Stimulated activated CD8-positive, alpha-beta memory T cell treated with anti-CD3 and anti-CD28 coated beads, Interleukin-12 subunit alpha, Interleukin-12 subunit beta, amount 100 ng/mL, for 1 hour (primary cell): ENCODE measurements around the gene RELN.

ENCODE experiments used
- DNase-seq: peaks from one replicate; pipeline ENCODE4 v3.0.0-alpha.2; 2020; ENCODE audit warnings: low read depth

The RELN gene

DNA sequence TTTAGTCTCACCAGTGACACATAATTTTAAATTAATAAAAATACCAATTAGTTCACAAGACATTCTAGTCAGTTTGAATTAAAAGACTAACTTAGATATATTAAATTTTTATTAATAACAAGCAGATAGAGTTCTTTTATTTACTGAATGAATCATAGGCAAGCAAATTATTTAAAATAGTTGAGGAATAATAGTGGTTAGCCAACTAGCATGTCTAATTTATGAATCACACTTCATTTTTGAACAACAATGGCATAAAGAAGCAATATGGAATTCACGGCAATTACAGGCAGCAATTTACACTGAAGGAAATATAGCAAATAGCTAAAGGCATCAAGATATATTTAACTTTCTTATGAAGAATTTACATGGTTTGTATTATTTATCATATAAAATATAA lies 356.5 kb downstream of the RELN start:
- no peak for DNase-seq

DNA sequence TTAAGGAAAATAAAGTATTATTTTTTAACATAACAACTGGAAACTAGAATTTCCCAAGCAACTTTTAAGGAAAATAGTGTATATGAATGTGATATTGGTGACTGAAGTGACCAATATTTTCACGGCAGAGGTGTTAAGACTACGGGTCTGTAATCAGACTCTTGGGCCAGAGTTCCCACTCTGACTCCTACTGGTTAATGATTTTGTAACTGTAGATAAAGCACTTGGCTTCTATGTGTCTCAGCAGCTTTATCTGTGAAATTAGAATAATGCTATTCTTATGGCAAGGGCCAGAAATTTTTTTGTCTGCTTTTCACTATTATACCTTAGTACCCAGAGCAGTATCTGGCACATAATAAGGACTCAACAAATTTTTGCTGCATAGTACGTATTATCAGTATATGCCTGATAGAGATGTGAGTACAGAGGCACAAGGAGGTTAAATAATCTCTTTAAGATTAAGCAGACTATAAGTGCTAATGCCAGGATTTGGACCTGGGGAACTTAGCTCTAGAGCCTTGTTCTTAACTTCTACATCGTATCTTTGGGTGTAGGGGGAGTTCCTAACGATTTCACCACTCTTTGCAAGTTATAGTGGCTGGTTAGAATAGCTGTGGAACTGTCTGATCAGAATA lies 357.3 kb downstream of the RELN start:
- DNase-seq = no peak

DNA sequence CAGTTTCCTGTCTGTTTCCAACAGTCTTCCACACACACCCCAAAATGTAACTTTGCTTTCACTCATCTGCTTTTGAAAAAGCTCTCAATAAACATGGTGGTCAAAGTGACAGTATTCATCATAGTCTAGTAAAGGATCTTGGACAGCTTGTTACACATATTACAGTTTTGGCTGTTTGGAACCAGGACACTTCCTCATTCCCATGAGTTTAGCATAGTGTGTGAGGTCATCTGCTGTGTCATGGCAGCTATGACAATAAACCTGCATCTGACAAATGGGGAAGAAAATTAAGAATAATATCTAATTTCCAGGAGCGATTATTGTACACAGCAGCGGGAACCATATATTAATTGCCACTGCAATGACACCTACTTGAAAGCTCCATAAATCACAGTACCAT lies 359.1 kb downstream of the RELN start:
- no peak for DNase-seq

DNA sequence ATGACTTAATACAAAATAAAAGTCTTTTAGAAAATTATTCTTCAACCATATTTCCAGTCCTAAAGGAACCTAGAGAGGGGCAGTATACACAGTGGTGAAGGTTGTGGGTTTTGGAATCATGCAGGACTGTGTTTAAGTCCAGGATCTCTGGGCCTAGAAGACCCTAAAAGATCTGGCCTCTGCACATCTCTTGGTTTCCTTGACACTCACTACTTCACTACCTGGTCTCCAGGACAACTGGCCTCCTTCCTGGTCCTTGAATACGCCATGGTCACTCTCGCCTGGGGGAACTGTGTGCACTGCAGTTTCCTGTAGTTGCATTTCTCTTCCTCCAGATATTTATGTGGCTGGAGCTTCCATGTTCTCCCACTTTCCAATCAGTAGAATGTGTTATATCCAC lies 360.7 kb downstream of the RELN start:
- DNase-seq = no peak

DNA sequence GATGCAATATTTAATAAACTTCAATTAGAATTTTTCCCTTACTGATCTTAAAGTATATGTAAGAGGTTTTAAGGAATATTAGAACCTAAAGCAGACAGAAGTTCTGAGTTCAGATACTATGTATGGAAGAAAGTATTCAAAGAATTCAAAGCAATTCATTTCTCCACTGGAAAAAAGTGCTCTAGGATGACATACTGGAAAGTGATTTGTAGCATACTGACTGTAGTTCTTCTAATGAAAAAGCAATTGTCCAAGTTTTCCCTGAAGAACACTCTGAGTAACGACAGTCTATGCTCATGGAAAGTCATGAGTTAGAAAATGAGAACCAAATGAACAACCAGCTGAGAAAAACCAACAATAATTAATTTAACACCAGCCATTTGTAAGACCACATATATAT lies 362.7 kb downstream of the RELN start:
- no peak for DNase-seq

DNA sequence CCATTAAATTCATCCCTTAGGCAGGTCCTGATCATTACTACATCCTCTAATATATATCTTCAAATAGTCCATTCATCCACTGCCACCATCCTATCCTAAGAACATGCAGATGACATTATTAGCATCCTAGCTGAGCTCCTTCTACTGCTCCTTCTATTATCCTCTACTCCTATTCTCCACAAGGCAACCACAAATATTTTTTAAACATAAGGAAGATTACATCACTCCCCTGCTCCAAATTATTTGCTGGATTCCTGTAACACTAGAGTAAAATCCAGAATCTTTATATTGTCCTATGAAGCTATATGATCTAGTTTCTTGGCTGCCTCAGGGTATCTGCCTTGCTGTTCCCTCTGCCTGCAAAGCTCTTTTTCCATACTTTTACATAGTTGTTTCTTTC lies 367.2 kb downstream of the RELN start:
- no peak for DNase-seq

DNA sequence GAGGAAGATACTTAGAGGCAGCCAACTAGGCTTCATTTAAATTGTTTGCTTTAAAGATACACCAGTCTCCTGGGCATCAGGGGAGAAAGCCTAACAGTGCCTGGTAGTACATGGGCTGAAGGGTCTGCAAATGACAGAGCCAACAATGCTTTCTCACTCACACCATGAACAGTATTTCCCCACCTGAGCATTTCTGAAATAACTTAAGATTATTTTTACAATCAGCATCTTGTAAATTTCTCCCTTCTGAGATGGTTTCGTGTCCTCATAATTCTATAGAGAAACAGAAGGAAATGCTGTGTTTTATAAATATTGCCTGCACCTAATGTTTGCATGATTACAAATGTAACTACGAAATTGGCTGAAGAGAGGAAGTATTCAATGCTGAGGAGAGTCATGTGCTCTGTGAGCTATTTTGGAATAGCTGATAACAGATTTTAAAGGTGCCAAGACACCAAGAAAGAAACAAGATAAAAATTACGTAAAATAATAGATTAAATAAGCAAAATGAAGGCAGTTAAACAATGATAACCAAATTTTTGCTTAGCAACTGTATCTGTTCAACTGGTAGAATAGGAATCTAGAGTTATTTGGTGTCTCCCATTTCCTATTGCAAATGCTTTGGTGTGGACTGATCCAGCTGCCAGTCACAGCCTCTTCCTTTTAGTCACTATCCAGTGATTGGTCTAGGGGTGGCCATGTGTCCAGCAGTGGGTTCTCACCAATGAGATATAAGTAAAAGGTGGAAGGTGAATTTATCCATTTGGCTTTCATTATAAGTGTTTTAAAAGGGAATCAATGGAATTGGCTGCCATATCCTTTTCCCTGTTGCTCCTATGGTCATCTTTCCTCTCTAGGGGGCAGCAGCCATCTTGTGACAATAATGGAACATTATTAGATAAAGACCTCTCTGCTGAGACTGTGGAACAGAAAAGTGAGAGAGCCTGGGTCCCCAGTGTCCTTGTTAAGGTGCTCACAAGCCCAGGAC lies 375.5 kb downstream of the RELN start:
- DNase-seq = no peak

DNA sequence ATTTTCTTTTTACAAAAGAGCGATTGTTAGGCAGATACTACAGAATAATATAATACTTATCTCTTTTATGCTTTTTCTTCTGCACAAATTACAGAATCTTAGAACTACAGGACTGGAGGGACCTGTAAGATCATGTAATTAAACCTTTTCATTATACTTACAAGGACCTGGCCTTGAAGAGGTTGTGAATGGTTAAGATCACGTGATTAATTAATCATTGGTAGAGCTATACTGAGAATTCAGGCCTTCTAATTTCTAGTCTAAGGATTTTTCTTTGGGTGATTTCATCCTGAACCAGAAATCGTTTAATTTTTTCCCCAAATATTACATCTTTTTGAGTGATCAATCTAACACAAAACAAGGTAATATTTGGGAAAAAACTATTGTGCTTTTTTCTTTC lies 379.7 kb downstream of the RELN start:
- DNase-seq = no peak

DNA sequence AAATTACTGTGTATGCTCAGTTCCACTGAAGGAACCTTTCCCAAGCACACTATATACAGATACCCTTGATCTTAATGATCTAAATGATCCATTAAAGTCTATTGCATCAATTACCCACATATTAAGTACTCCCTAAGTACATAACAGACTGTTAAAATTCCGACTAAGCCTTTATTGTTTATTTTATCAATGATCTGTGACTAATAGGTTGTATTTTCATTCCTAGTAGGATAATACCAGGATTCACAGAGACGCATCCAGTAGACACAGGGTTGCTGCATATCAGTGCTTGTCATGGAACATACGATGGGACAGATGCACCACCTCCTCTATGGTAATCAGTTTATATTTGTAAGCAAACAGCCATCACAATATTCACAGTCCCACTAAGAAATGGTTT lies 383.8 kb downstream of the RELN start:
- no peak for DNase-seq

DNA sequence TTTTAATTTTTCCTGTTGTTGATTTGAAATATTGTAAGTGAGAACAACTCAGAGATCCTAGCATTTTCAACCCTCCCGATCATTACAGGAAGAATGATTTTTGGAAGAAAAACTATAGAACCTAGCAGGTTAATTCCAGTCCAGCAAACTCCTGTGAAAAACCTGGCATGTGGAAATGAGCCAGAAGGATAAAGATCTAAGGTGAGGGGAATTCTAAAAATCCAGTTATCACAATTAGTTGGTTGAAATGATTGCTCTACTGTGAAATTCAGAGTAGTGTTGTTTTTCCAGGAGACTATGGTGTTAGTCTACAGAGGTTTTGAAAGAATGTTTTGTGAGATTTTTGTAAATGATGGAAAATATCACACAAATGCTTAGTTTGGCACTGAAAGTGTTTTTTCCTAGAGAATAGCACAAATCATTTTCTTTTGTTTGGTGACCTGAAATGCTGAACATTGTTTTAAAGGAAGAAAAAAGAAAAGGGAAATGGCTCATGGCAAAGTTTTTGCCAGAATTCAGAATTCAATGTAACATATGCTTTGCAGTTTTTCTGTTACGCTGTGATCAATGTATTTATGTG lies 391.0 kb downstream of the RELN start:
- DNase-seq = no peak

DNA sequence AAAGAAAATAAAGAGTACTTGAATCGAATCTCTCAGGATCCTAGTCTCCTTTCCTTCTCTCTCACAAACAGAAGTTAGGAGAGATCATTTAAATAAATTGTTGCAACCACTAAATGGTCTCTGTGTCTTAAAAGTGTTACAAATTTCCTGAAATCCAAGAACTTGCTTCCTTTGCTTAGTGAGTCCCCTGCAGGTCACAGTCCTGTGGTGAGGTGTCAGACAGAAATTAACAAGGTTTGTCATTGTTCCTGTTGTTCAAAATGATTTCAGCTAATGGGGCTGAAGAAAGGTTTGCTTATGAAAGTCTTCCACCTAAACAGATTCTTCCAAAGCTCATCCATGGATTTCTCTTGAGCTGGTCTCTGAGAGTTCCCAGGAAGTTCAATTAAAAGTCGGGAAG lies 391.9 kb downstream of the RELN start:
- DNase-seq = no peak

DNA sequence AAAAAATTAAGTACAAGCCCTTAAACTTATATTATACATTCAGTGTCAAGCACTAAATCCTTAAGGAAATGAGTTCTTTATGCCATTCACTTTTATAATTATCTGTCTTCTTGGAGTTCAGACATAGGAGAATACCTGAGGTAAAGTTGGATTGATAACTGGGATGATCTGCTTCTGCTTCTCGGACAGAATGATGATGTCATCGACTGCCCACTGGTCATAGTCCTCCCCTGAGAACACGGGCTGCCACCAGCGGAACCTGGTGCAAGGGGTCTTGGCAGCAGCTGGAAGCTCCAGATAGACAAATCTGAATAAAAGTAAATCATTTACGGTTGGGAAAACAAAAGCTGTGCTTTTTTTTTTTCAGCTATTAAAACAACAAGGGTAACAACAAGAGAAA lies 395.3 kb downstream of the RELN start:
- no peak for DNase-seq

DNA sequence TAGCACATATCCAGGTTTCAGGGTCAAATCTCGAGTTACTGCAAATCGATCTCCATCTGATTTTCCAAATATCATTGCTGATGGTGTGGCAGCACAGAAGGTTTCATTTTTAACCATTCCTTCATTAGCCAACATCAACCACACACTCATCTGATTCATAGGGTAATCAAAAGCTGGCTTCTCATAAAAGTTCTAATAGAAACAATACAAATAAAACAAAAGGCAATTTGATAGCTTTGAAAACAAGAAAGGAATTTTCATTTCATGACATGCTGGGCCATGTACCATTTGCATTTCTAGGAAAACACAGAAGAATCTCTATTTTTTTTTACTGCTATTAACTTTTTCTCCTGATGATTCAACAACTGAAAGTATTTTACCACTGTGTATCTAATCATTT lies 395.8 kb downstream of the RELN start:
- no peak for DNase-seq

DNA sequence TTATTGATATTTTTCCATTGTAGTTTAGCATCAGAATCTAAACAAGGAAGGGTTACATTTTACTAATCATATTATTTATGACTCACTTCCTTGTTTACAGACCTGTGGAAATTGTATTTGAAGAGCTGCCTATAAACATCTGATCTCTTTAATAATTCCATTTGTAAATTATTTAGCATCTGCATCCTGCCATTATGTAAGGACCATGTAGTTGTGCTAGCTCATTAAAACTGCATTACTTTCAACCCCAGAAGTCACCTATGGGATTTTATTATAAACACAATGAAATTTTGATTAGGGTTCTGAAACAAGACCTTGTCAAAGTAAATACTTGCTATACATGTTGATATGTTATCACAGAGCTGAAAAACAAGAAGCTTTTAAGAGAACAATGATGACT lies 396.6 kb downstream of the RELN start:
- DNase-seq = no peak

DNA sequence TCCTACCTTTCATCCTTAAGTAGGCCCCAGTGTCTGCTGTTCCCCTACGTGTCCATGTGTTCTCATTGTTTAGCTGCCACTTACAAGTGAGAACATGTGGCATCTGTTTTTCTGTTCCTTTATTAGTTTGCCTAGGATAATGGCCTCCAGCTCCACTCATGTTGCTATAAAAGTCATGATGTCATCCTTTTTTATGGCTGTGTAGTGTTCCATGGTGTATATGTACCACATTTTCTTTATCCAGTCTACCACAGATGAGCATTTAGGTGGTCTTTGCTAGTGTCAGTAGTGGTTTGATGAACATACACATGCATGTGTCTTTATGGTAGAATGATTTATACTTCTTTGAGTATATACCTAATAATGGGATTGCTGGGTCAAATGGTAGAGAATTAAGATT lies 397.3 kb downstream of the RELN start:
- no peak for DNase-seq

DNA sequence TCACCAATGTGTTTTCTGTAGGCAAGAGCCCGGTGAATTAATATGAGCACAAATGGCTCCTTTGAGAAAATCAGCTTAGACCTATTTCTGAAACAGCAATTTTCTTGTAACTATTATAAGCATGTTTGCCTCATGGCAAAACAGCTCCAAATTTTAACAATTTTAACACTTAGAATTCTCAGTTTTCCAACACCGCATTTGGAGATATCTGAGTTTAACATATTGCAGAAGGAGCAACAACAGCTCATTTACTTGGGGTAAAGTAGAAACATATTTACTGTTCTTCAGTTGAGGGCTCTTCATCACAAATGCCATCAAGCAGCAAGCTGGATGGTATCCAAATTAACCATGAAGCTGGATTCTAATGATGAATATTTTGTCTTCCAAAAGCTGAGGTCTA lies 409.4 kb downstream of the RELN start:
- no peak for DNase-seq

DNA sequence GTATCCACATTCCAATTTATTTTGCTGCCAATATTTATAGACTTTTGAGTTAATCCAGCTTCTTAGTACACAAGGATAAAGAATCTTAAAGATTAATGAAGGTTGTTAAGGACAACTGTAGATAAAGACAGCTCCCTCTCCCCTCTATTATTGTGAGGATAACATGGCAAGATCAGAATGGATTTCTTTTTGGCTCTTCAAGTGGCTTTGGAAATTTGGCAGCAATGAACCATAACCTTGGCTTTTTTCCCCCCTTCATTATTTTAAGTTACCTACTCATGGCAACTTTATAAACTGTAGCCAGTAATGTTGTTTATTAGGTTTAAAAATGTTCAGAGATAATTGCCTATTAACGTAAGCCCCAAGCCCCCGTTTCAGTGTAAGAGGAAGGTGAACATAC lies 412.4 kb downstream of the RELN start:
- DNase-seq = no peak

DNA sequence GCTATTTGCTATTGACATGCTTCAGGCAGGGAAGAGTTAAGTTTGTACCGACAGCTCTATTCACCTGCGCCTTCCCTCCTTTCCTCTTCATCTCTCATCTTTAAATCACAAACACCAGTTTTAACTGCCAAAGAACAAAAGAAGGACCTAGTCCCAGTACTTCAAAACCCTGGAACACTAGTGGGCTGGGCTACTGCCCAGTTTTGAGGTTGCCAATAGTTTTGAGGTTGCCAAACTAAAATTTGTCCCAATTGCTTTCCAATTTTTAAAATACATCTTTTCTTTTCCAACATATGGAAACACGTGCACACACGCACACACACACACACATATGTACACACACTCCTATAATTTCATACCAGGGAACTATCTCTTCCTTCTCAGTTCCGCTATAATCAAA lies 412.8 kb downstream of the RELN start:
- DNase-seq = no peak

DNA sequence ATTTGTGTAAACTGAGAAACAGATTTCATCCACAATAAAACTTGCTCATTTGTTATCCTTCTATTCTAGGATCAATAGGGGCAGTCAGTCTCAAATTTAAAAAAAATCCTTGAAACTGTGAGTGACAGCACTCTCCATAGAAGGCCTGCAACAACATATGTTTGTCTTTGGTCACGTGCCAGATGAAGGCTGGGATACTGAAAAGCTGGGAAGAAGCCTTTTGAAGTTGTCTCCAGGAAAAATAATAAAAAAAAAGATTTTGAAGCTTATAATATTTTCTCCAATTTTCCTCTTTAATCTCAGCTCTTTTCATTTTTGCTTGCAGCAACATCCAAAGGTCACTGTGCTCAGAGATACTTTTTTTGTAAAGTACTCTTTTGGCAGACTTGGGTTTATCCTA lies 414.9 kb downstream of the RELN start:
- DNase-seq = no peak

DNA sequence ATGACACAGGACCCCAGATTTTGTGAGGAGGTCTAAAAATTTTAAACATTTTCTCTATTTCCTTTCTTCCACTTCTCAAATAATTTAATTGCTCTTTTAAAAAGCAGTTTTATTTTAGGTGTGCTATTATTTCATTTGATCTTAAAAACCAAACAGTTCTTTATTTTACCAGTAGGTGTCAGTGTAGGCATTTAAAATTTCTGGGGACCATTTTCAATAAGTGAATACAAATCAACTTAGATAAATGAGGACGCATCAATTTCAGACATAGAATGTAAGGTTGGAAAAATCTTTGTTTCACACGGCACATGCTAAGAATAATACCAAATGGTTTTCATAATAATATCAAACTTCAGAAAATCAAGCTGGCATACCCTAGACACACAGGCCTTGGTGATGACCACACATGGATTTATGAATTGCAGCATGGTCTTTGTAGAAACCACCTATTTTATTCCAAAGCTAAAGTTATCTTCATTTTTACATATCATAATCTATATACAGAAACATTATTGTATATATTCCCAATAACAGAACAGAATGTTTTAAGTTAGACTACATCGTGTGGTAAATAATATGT lies 415.9 kb downstream of the RELN start:
- DNase-seq = no peak

DNA sequence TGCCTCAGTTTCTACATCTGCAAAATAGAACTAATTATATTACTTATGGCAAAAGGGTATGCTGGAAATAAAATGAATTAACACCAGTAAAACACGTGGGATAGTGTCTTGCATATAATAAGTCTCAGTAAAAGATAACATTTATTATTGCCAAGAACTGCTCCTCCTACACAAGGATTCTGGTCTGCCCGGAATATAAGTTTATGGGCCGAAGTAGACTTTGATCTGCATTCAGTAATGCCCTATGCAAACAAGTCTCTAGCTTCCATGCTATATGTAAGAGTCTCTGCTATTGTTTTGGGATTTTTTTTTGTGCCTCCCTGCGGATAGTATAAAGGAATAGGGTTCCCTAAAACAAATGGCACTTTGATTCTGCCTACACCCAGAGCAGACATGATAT lies 417.9 kb downstream of the RELN start:
- DNase-seq = no peak

DNA sequence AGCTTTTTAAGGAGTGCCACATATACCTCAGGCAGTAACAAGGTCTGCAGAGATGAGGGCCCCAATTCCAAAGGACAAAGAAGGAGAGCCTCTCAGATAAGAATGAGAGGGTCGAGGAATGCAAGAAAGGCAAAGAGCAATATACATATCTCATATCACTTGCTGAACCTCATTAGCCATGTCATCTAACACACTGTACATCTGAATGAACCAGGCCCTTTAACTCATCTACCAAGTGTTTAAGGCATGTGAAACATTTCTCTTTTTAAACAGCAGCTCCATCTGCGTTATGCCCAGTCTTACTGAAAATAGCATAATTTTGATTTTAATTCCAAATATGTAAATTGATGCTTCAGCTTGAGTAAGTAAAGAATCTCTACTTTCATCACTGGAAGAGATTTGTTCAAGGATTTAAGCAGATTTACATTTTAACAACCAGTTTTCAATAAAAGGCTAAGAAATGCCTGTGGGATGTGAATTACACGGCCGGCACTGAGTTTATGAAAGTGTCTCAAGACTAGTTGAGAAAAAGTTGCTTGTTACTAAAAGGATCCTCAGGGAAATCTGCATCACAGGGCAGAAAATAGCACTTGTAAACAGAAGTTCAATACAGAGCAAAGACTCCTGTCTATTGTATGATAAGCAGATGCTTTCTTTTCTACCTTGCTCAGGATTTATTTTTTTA lies 419.7 kb downstream of the RELN start:
- DNase-seq = no peak
